AG09309 (cell line): Measurements from ENCODE around the gene FAM170A.
A peak's percentile ranks its signal among the peaks of the same experiment; 100 is the strongest.

Source experiments
- DNase-seq: peaks from one replicate; pipeline ENCODE4 v3.0.0-alpha.2; 2010; ENCODE audit warnings: low read depth
- H3K4me3 ChIP-seq: 2 replicates; pipeline ENCODE4 v1.5.1; 2011; ENCODE audit warnings: mild to moderate bottlenecking, low read depth, low read length, moderate library complexity; ENCODE audit not compliant: control insufficient read depth
- CTCF ChIP-seq: IDR thresholded peaks from 2 replicates; pipeline ENCODE4 v1.5.1; 2011; ENCODE audit warnings: mild to moderate bottlenecking, low read depth, low read length, inconsistent platforms; ENCODE audit not compliant: insufficient read depth, control insufficient read depth; ENCODE audit errors: missing control alignments

The FAM170A gene

DNA sequence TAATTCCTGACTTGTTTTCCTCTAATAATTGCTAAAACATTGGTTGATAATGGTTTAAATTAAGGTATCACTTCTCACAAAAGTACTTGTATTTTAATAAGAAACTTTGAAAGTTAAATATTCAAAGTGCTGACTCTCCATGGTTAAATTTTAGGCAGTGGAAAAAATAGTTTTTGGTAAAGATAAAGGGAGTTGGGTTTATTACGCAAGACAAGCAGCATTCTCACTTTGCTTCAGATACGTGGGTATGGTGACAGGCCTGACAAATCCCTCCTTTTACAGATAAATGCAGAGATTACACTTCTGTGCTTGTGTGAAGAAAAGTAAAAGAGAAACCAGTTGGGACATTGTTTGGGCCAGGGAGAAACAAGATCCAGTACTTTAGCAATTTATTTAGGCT, 14.5 kb upstream of the FAM170A start:
- DNase-seq = no peak
- TF ChIP-seq CTCF = no peak
- no peak overlapping the region for H3K4me3 ChIP-seq

- no peak for DNase-seq
- TF ChIP-seq CTCF = no peak
- H3K4me3 ChIP-seq = no peak overlapping the region
Observed at GRCh38 chr5:119626086-119626485, 3.3 kb upstream of the FAM170A start.

DNA sequence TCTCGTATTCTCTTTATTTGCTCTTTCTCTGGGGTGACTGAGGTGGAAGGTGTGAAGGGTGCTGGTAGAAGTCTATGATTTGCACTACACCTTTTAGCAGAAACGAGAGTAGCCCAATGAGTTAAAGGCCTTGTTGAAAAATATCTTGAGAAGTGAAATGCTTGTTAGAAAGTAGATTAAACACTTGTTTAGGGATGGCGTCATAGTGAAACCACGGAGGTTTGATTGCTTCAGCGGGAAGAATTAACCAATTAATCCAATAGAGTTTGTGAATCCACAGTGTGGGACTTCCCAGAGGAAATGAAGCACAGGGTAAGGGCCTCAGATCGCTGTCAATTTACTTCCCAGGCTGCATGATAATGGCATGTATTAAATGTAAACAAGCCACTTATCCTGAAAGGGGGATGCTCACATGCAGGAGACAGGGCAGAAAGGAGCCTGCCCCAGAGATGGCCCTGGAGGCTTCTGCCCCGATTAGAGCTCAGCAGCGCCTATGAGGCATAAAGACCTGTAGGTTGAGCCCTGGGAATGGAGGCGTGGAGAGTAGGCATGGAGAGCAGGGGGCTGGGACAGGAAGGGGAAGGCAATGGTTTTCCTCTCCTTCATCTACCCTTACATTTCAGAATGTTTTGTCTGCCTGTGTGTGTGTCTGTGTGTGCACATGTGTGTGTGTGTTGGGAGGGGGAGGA, 1.5 kb downstream of the FAM170A start:
- no peak for TF ChIP-seq CTCF
- DNase-seq = no peak
- no peak overlapping the region for H3K4me3 ChIP-seq

DNA sequence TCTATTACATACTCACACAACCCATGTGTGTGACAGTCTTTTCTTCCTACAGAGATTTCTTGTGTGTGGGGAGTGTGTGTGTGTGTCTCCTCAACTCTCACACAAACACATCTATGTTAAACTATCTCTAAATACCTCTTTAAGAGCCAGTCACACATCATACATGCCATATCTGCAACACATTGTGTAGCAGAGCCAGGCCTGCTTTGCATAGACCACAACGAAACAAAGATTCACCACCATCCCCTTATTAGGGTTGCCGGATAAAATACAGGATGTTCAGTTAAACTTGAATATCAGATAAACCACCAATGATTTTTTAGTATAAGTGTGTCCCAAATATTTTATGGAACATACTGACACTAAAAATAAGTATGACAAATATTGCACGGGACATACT, 2.3 kb downstream of the FAM170A start:
- H3K4me3 ChIP-seq = no peak overlapping the region
- no peak for TF ChIP-seq CTCF
- DNase-seq = no peak

DNA sequence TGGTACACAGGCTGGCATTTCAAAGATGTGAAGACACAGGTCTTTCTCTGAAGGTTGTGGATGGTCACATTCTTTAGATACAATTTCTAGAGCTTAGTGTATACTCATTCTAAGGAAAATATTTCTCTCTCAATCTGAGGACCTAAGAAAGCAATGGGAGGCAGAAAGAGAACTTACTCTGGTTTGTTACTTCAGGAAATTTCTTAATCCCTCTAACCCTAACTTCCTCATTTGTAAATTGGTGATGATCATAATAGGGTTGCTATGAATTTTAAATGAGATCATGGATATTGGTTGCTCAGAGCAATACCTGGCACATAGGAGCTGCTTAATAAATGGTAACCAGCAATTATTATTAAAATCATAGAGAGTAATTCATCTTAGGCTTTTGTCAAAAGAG, 22.1 kb downstream of the FAM170A start:
- H3K4me3 ChIP-seq = no peak overlapping the region
- DNase-seq = no peak
- TF ChIP-seq CTCF = no peak

- DNase-seq = peak; percentile 8
- H3K4me3 ChIP-seq = no peak overlapping the region
- TF ChIP-seq CTCF = no peak
Observed at GRCh38 chr5:119655061-119655460, 25.7 kb downstream of the FAM170A start.
